ENCODE measurements around the gene ANGPTL7. TPM values are rescaled to one million over a fixed set of nuclear protein-coding genes. Genes with fewer than 3 reads are reported as not detected.

The ANGPTL7 gene
- total and polyA plus RNA-seq, 2 of the 8 experiments (the other 6 are each of a cell fraction or from before 2014, with no cell fraction given): not detected

- no peak for TF ChIP-seq KDM4A (IDR thresholded peaks at IDR 0.05; ENCODE audit: low read depth, low read length, severe bottlenecking)
- TF ChIP-seq MAFK (IDR thresholded peaks at IDR 0.05; ENCODE audit: low read depth, low read length): no peak
- no peak for TF ChIP-seq CREB1 (IDR thresholded peaks at IDR 0.05)
- TF ChIP-seq BRCA1 (IDR thresholded peaks at IDR 0.05; ENCODE audit: low read depth, low read length): no peak
- no peak for TF ChIP-seq HDAC2 (IDR thresholded peaks at IDR 0.05; ENCODE audit: borderline replicate concordance in 1 of 2, low read depth in 2 of 2, low read length in 2 of 2)
- no peak for TF ChIP-seq TEAD4 (IDR thresholded peaks at IDR 0.05; ENCODE audit: low read depth, low read length)
- TF ChIP-seq ATF2 (IDR thresholded peaks at IDR 0.05; ENCODE audit: low read length): no peak
Observed at GRCh38 chr1:11193376-11193775, 4.2 kb downstream of the ANGPTL7 start (continued).

All from H1 (cell line).